ENCODE data around the gene METTL27.
"Not testable (repeated sequence)": the region's sequence is repeated elsewhere in the genome, so short reads cannot be mapped to it uniquely, and the experiment has no call there.

The METTL27 gene

DNA sequence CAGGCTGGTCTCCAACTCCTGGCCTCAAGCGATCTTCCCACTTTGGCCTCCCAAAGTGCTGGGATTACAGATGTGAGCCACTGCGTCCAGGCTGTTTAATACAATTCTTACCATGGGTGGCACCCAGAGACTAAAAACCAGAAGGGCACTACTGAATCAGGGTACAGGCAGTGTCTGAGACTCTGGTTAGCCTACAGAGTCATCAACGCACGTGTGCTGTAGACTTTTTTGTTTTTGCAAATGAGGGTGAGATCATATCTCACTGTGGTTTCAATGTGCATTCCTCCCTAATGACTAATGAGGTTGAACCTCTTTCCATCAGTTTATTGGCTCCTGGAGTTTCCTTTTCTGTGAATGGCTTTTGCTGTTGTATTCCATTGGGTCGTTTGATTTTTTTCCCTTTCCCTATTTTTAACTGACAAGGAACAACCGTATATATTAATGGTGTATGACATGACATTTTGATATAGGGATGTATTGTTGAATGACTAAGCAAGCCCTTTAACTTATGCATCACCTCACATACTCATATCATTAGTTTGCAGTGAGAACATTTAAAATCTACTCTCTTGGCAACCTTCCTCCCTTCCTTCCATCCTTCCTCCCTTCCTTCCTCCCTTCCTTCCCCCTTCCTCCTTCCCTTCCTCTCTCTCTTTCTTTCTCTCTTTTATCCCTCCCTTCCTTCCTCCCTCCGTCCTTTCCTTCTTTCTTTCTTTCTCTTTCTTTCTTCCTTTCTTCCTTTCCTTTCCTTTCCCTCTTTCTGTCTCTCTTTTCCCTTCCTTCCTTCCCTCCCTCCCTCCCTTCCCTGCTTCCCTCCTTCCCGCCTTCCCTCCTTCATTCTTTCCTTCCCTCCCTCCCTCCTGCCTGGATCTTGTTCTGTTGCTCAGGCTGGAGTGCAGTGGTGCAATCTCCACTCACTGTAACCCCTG lies 9.4 kb upstream of the METTL27 start:
- TF ChIP-seq, protein P1, sequence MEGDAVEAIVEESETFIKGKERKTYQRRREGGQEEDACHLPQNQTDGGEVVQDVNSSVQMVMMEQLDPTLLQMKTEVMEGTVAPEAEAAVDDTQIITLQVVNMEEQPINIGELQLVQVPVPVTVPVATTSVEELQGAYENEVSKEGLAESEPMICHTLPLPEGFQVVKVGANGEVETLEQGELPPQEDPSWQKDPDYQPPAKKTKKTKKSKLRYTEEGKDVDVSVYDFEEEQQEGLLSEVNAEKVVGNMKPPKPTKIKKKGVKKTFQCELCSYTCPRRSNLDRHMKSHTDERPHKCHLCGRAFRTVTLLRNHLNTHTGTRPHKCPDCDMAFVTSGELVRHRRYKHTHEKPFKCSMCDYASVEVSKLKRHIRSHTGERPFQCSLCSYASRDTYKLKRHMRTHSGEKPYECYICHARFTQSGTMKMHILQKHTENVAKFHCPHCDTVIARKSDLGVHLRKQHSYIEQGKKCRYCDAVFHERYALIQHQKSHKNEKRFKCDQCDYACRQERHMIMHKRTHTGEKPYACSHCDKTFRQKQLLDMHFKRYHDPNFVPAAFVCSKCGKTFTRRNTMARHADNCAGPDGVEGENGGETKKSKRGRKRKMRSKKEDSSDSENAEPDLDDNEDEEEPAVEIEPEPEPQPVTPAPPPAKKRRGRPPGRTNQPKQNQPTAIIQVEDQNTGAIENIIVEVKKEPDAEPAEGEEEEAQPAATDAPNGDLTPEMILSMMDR (IDR thresholded peaks at IDR 0.05; ENCODE audit: unreplicated experiment in 3 of 3) = no peak
- peaks cover 25% of the 10 kb centered on the region for H3K4me1 Mint-ChIP-seq
- no peaks in the 10 kb centered on the region for H3K9me3 Mint-ChIP-seq
- peak overlapping the region in 1 of 3 experiments; percentile 45 for H3K4me3 Mint-ChIP-seq
- H3K36me3 Mint-ChIP-seq (ENCODE audit: low read depth) = no peaks in the 10 kb centered on the region
- peaks cover 46% of the 10 kb centered on the region for H3K27me3 Mint-ChIP-seq (ENCODE audit: low read depth)
- H3K27ac Mint-ChIP-seq = peak overlapping the region; percentile 95 to 98 (median 98)

DNA sequence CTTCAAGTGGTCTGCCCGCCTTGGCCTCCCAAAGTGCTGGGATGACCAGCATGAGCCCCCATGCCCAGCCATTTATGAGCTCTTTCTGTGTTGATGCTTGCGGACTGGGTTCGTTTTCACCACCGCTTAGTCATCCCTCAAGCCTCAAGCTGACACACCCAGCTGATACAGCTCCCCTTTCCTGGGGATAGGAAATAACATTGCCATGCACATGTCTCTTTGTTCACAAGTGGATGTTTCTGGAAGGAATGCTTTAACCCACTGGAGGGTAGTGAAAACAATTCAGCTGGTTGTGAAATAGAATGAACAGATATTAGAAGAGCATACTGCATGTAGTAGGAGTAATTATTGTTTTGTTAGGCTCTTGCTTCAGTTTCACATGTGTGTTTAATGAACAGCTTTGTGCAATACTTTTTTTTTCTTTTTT lies 8.5 kb upstream of the METTL27 start:
- Mint-ChIP-seq H3K4me3 (no peak overlapping the region), H3K36me3 (ENCODE audit: low read depth) (no peaks in the 10 kb centered on the region), H3K4me1 (peaks cover 31% of the 10 kb centered on the region), H3K27me3 (ENCODE audit: low read depth) (peaks cover 39% of the 10 kb centered on the region), H3K9me3 (no peaks in the 10 kb centered on the region), H3K27ac (peak overlapping the region; percentile 95 to 98 (median 98))
- TF ChIP-seq, protein P1 (IDR thresholded peaks at IDR 0.05; ENCODE audit: unreplicated experiment in 3 of 3) = no peak

DNA sequence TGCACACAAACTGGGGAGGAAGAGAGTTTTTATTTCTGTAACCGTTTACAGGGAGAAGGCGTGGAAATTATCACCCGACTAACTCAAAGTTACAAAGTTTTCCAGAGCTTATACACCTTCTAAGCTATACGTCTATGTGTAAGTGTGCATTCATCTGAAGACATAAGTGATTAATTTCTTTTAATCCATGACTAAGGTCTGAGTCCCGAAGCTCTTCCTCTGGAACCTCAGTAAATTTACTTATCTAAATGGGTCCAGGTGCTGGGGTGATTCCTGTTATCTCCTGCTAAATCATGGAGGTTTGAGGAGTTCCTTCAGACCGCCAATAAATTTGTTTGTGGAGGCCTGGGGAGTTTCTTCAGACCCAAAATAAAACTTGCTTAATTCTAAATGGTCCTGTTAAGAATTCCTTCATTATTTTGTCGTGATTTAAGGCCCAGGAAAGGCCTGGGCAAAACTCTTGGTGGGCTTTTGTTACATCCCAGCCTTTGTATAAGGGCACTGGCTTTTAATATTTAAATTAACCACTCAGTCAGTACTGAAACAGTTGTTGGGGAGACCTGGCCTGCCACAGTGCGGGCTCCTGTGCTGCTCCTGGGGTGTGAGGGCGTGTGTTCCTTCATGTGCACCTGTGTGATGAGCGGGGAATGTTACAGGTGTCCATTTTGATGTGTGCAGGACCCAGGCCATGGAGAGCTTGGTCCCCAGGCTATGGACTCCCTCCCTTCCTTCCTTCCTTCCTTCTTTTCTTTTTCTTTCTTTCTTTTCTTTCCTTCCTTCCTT lies 5.8 kb upstream of the METTL27 start:
- peak overlapping the region in 2 of 3 experiments; percentile 40 to 84 for H3K27ac Mint-ChIP-seq
- H3K36me3 Mint-ChIP-seq (ENCODE audit: low read depth) = no peaks in the 10 kb centered on the region
- H3K27me3 Mint-ChIP-seq (ENCODE audit: low read depth) = peaks cover 19% of the 10 kb centered on the region
- H3K4me3 Mint-ChIP-seq = no peak overlapping the region
- TF ChIP-seq, protein P1 (IDR thresholded peaks at IDR 0.05; ENCODE audit: unreplicated experiment in 3 of 3) = no peak
- peaks cover 48% of the 10 kb centered on the region for H3K4me1 Mint-ChIP-seq
- no peaks in the 10 kb centered on the region for H3K9me3 Mint-ChIP-seq

DNA sequence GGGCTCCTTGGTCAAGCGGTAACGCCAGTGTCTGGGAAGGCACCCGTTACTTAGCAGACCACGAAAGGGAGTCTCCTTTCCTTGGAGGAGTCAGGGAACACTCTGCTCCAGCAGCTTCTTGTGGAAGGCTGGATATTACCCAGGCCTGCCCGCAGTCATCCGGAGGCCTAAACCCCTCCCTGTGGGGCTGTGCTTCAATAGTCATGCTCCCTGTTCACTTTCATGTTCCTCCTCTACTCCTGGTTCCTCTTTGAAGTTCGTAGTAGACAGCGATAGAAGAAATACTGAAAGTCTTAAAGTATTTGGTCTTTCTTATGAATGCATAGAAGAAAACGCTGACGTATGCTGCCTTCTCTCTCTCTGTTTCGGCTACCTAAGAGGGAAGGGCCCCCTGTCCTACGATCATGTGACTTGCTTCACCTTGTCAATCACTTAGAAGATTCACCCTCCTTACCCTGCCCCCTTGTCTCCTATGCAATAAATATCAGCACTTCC lies 3.4 kb upstream of the METTL27 start:
- not testable (repeated sequence) for H3K36me3 Mint-ChIP-seq (ENCODE audit: low read depth); H3K4me3 Mint-ChIP-seq; H3K9me3 Mint-ChIP-seq; H3K27me3 Mint-ChIP-seq (ENCODE audit: low read depth)
- H3K27ac Mint-ChIP-seq = peak overlapping the region; percentile 82 to 95 (median 91)
- H3K4me1 Mint-ChIP-seq = peaks cover 40% of the 10 kb centered on the region

DNA sequence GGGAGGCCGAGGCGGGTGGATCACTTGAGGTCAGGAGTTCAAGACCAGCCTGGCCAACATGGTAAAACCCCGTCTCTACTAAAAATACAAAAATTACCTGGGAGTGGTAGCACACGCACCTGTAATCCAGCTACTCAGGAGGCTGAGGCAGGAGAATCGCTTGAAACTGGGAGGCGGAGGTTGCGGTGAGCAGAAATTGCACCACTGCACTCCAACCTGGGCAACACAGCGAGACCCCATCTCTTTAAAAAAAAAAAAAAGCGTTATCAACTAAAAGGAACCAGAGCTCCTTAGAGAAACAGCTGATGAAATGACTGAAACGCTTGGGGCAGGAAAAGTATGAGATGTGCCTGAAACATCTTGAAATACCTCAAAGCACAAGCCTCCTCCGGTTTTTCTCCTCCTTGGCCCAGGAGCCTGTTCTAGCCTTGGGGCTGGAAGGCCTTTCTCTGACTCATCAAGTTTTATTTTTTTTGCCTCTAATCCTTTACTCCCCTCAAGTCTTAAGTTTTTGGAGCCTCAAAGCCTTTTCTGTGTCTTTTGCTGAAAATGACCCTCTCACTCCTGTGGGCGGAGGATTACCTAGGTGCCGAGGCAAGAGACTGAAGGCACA lies 2.6 kb upstream of the METTL27 start:
- Mint-ChIP-seq H3K4me1 (peaks cover 35% of the 10 kb centered on the region), H3K9me3 (no peaks in the 10 kb centered on the region), H3K27me3 (ENCODE audit: low read depth) (peaks cover 7% of the 10 kb centered on the region), H3K36me3 (ENCODE audit: low read depth) (no peaks in the 10 kb centered on the region), H3K27ac (peak overlapping the region; percentile 82 to 95 (median 91)), H3K4me3 (peak overlapping the region in 2 of 3 experiments; percentile 12 to 24)
- TF ChIP-seq, protein P1 (IDR thresholded peaks at IDR 0.05; ENCODE audit: unreplicated experiment in 3 of 3) = no peak

DNA sequence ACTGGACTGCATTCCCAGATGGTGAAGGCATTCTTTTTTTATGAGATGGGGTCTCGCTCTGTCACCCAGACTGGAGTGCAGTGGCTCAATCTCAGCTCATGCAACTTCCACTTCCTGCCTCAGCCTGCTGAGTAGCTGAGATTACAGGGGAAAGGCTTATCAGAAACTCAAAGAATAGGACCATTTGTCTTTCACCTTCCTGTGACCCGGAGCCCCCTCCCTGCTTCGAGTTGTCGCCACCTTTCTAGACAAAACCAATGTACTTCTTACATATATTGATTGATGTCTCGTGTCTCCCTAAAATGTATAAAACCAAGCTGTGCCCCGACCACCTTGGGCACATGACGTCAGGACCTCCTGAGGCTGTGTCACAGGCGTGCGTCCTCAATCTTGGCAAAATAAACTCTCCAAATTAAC lies 1.8 kb upstream of the METTL27 start:
- Mint-ChIP-seq H3K27ac (peak overlapping the region; percentile 40 to 72 (median 54)), H3K36me3 (ENCODE audit: low read depth) (no peaks in the 10 kb centered on the region), H3K9me3 (no peaks in the 10 kb centered on the region), H3K27me3 (ENCODE audit: low read depth) (peaks cover 7% of the 10 kb centered on the region), H3K4me3 (peak overlapping the region; percentile 28 to 33 (median 29)), H3K4me1 (peaks cover 29% of the 10 kb centered on the region)
- TF ChIP-seq, protein P1 (IDR thresholded peaks at IDR 0.05; ENCODE audit: unreplicated experiment in 3 of 3) = no peak

Measured in nephron (organoid).